Astrocyte (in vitro differentiated cells and primary cell): ENCODE results near the gene NXF1. TPM values are rescaled to one million over a fixed set of nuclear protein-coding genes. Genes with fewer than 3 reads are reported as not detected.
A peak's percentile ranks its signal among the peaks of the same experiment; 100 is the strongest.

ENCODE experiments used
- DNase-seq: peaks from one replicate; pipeline ENCODE4 v3.0.0-alpha.2; 2010; ENCODE audit warnings: low read depth
- FAIRE-seq: peaks from 2 replicates; lab custom pipeline; 2011; peaks lifted over from hg19 to GRCh38; lab: Jason Lieb, UNC
- H2AFZ ChIP-seq: 2 replicates; pipeline ENCODE4 v1.6.0; 2012; ENCODE audit warnings: low read depth, low read length, inconsistent platforms
- H3K27ac ChIP-seq: 2 replicates; pipeline ENCODE4 v1.5.1; 2011; ENCODE audit warnings: low read depth, low read length, inconsistent platforms
- H3K27me3 ChIP-seq: 2 replicates; pipeline ENCODE4 v1.6.0; 2011; ENCODE audit warnings: low read length, inconsistent platforms; ENCODE audit not compliant: insufficient read depth
- H3K36me3 ChIP-seq: 2 replicates; pipeline ENCODE4 v1.5.1; 2011; ENCODE audit warnings: low read length, inconsistent platforms; ENCODE audit not compliant: insufficient read depth
- H3K4me1 ChIP-seq: 2 replicates; pipeline ENCODE4 v1.5.1; 2011; ENCODE audit warnings: low read length, inconsistent platforms; ENCODE audit not compliant: insufficient read depth
- H3K4me2 ChIP-seq: 2 replicates; pipeline ENCODE4 v1.6.0; 2012; ENCODE audit warnings: low read length, inconsistent platforms
- H3K4me3 ChIP-seq: 2 replicates; pipeline ENCODE4 v1.5.1; 2011; ENCODE audit warnings: low read depth, mild to moderate bottlenecking, low read length, inconsistent platforms; ENCODE audit not compliant: insufficient read depth
- H3K79me2 ChIP-seq: 2 replicates; pipeline ENCODE4 v1.6.0; 2012; ENCODE audit warnings: mild to moderate bottlenecking, low read length, inconsistent platforms; ENCODE audit not compliant: insufficient read depth
- H3K9ac ChIP-seq: 2 replicates; pipeline ENCODE4 v1.6.0; 2012; ENCODE audit warnings: mild to moderate bottlenecking, low read length, inconsistent platforms
- H3K9me3 ChIP-seq: 2 replicates; pipeline ENCODE4 v1.5.1; 2012; ENCODE audit warnings: low read depth, mild to moderate bottlenecking, low read length, inconsistent platforms; ENCODE audit not compliant: insufficient read depth
- H4K20me1 ChIP-seq: 2 replicates; pipeline ENCODE4 v1.6.0; 2012; ENCODE audit warnings: low read length, inconsistent platforms; ENCODE audit not compliant: insufficient read depth
- H3K27ac Mint-ChIP-seq: one replicate; pipeline ENCODE4 v1.8.0; 2021; ENCODE audit warnings: mild to moderate bottlenecking, mixed read lengths; ENCODE audit not compliant: unreplicated experiment
- H3K27me3 Mint-ChIP-seq: one replicate; pipeline ENCODE4 v1.8.0; 2021; ENCODE audit warnings: low read depth, mixed read lengths; ENCODE audit not compliant: unreplicated experiment
- H3K36me3 Mint-ChIP-seq: one replicate; pipeline ENCODE4 v1.8.0; 2021; ENCODE audit warnings: low read depth, mixed read lengths; ENCODE audit not compliant: unreplicated experiment
- H3K4me1 Mint-ChIP-seq: one replicate; pipeline ENCODE4 v1.8.0; 2021; ENCODE audit warnings: low read depth, mixed read lengths; ENCODE audit not compliant: unreplicated experiment
- H3K4me3 Mint-ChIP-seq: one replicate; pipeline ENCODE4 v1.8.0; 2021; ENCODE audit warnings: mild to moderate bottlenecking, moderate library complexity, mixed read lengths; ENCODE audit not compliant: unreplicated experiment
- H3K9me3 Mint-ChIP-seq: one replicate; pipeline ENCODE4 v1.8.0; 2021; ENCODE audit warnings: mild to moderate bottlenecking, mixed read lengths; ENCODE audit not compliant: unreplicated experiment
- CTCF ChIP-seq: IDR thresholded peaks from 2 replicates; pipeline ENCODE4 v1.5.1; 2011; ENCODE audit warnings: low read depth, mild to moderate bottlenecking, inconsistent platforms, low read length, moderate library complexity; ENCODE audit not compliant: insufficient read depth
- EZH2 ChIP-seq: IDR thresholded peaks from 2 replicates; pipeline ENCODE4 v1.6.1; 2012; ENCODE audit warnings: mild to moderate bottlenecking, low read length, inconsistent platforms; ENCODE audit not compliant: insufficient read depth
- total RNA-seq: library from RNA; stranded (reverse); gene quantifications from 2 replicates; pipeline ENCODE4 v1.2.1, GENCODE V29; 2021

The NXF1 gene
- total RNA-seq, 1 donor from 2014 or later: 55.9 TPM

GRCh38 chr11:62789576-62789975 is 15.7 kb downstream of the NXF1 start:
- H3K9me3 Mint-ChIP-seq: no peaks in the 10 kb centered on the region
- H4K20me1 ChIP-seq: peaks cover 45% of the 10 kb centered on the region
- no peaks in the 10 kb centered on the region for H3K9me3 ChIP-seq
- DNase-seq (no peak), FAIRE-seq (no peak)
- H3K4me1 Mint-ChIP-seq: peaks cover 19% of the 10 kb centered on the region
- no peaks in the 10 kb centered on the region for H3K27me3 Mint-ChIP-seq
- TF ChIP-seq CTCF (no peak), EZH2 (no peak)
- peaks cover 20% of the 10 kb centered on the region for H3K36me3 ChIP-seq
- no peak overlapping the region for H3K4me3 ChIP-seq
- H3K27ac Mint-ChIP-seq: no peak overlapping the region
- H2AFZ ChIP-seq: no peak overlapping the region
- no peak overlapping the region for H3K4me2 ChIP-seq
- H3K4me3 Mint-ChIP-seq: peak overlapping the region; percentile 72
- H3K27me3 ChIP-seq: no peaks in the 10 kb centered on the region
- no peak overlapping the region for H3K27ac ChIP-seq
- H3K79me2 ChIP-seq: peaks cover 50% of the 10 kb centered on the region
- H3K9ac ChIP-seq: no peak overlapping the region
- H3K36me3 Mint-ChIP-seq: peaks cover 12% of the 10 kb centered on the region
- peaks cover 29% of the 10 kb centered on the region for H3K4me1 ChIP-seq

GRCh38 chr11:62788991-62789390 is 16.2 kb downstream of the NXF1 start:
- no peak for FAIRE-seq
- no peaks in the 10 kb centered on the region for H3K9me3 Mint-ChIP-seq
- Histone ChIP-seq H3K9ac (no peak overlapping the region), H3K4me2 (peak overlapping the region; percentile 87), H3K9me3 (no peaks in the 10 kb centered on the region), H3K4me3 (no peak overlapping the region), H3K4me1 (peaks cover 29% of the 10 kb centered on the region), H3K27me3 (no peaks in the 10 kb centered on the region), H3K79me2 (peaks cover 50% of the 10 kb centered on the region), H3K27ac (peak overlapping the region; percentile 16), H2AFZ (no peak overlapping the region), H4K20me1 (peaks cover 45% of the 10 kb centered on the region), H3K36me3 (peaks cover 15% of the 10 kb centered on the region)
- TF ChIP-seq CTCF: no peak
- DNase-seq: no peak
- no peaks in the 10 kb centered on the region for H3K27me3 Mint-ChIP-seq
- peaks cover 19% of the 10 kb centered on the region for H3K4me1 Mint-ChIP-seq
- no peak overlapping the region for H3K27ac Mint-ChIP-seq
- H3K4me3 Mint-ChIP-seq: peak overlapping the region; percentile 93
- H3K36me3 Mint-ChIP-seq: peaks cover 8% of the 10 kb centered on the region

GRCh38 chr11:62787005-62787759 is 18.1 kb downstream of the NXF1 start, which contains the start of gene TMEM179B:
TMEM179B (plus strand) TSS chr11:62787402; CDS start chr11:62787432, 30 bp downstream.
- H3K9ac ChIP-seq: peak within 1 kb of the TSS; percentile 94
- H3K4me3 Mint-ChIP-seq: peak within 1 kb of the TSS; percentile 93
- peaks cover 9% of the 10 kb centered on the region for H3K36me3 Mint-ChIP-seq
- H3K4me1 Mint-ChIP-seq: peaks cover 14% of the 10 kb centered on the region
- peak within 1 kb of the TSS; percentile 90 for H3K27ac ChIP-seq
- no peaks in the 10 kb centered on the region for H3K27me3 ChIP-seq
- no peak for TF ChIP-seq EZH2
- TF ChIP-seq CTCF: peak; percentile 43
- H3K9me3 Mint-ChIP-seq: no peaks in the 10 kb centered on the region
- peaks cover 39% of the 10 kb centered on the region for H4K20me1 ChIP-seq
- H3K9me3 ChIP-seq: no peaks in the 10 kb centered on the region
- peak within 1 kb of the TSS; percentile 84 for H3K27ac Mint-ChIP-seq
- peak within 1 kb of the TSS; percentile 95 for H3K4me3 ChIP-seq
- H3K36me3 ChIP-seq: peaks cover 5% of the 10 kb centered on the region
- peaks cover 27% of the 10 kb centered on the region for H3K4me1 ChIP-seq
- DNase-seq: peak; percentile 95
- H3K79me2 ChIP-seq: peaks cover 50% of the 10 kb centered on the region
- no peaks in the 10 kb centered on the region for H3K27me3 Mint-ChIP-seq
- no peak for FAIRE-seq
- H2AFZ ChIP-seq: peak within 1 kb of the TSS; percentile 76
- peak within 1 kb of the TSS; percentile 87 for H3K4me2 ChIP-seq
